Stimulated activated naive CD4-positive, alpha-beta T cell treated with Interleukin-2 at 50 U/mL for 16 hours (primary cell): ENCODE results near the gene EXOSC2.

Source experiments
- DNase-seq: peaks from one replicate; lab custom pipeline; 2025; lab: John Stamatoyannopoulos, UW

EXOSC2 gene

GRCh38 chr9:130696139-130696650, 2.6 kb downstream of the EXOSC2 start:
- no peak for DNase-seq

GRCh38 chr9:130696996-130697395, 3.4 kb downstream of the EXOSC2 start:
- DNase-seq, result no peak

GRCh38 chr9:130698514-130698913, 4.9 kb downstream of the EXOSC2 start:
- no peak for DNase-seq

GRCh38 chr9:130699047-130699446, 5.5 kb downstream of the EXOSC2 start:
- no peak for DNase-seq

GRCh38 chr9:130701059-130702022, 7.8 kb downstream of the EXOSC2 start:
- DNase-seq, result peak; percentile 59

- DNase-seq, result no peak
These were observed 9.9 kb downstream of the EXOSC2 start for GRCh38 chr9:130703501-130703900.

GRCh38 chr9:130707225-130707976, 13.8 kb downstream of the EXOSC2 start:
- DNase-seq, result peak; percentile 68

GRCh38 chr9:130710822-130711352, 17.3 kb downstream of the EXOSC2 start:
- DNase-seq, result no peak

GRCh38 chr9:130711469-130711868, 17.9 kb downstream of the EXOSC2 start:
- DNase-seq, result no peak

GRCh38 chr9:130712564-130713285, 19.1 kb downstream of the EXOSC2 start:
- peak; percentile 97 for DNase-seq

GRCh38 chr9:130713286-130713960, 19.8 kb downstream of the EXOSC2 start:
- no peak for DNase-seq

- DNase-seq, result no peak
These were observed 21.1 kb downstream of the EXOSC2 start for GRCh38 chr9:130714586-130715110.

GRCh38 chr9:130715270-130715669, 21.7 kb downstream of the EXOSC2 start:
- DNase-seq, result no peak

GRCh38 chr9:130718562-130718961, 25.0 kb downstream of the EXOSC2 start:
- no peak for DNase-seq

GRCh38 chr9:130720762-130721161, 27.2 kb downstream of the EXOSC2 start:
- no peak for DNase-seq

GRCh38 chr9:130728721-130729120, 35.1 kb downstream of the EXOSC2 start:
- no peak for DNase-seq

GRCh38 chr9:130729145-130729544, 35.6 kb downstream of the EXOSC2 start:
- no peak for DNase-seq

GRCh38 chr9:130731355-130731754, 37.8 kb downstream of the EXOSC2 start:
- no peak for DNase-seq

- DNase-seq, result no peak
These were observed 38.6 kb downstream of the EXOSC2 start for GRCh38 chr9:130732136-130732535.

- no peak for DNase-seq
These were observed 39.2 kb downstream of the EXOSC2 start for GRCh38 chr9:130732793-130733221.

- DNase-seq, result no peak
These were observed 42.0 kb downstream of the EXOSC2 start for GRCh38 chr9:130735566-130735965.
